GM21825 (cell line): Measurements from ENCODE around the gene KRTAP1-1.
"Not testable (repeated sequence)": the region's sequence is repeated elsewhere in the genome, so short reads cannot be mapped to it uniquely, and the experiment has no call there.

Source experiments
- ATAC-seq: cut with Tn5 transposase; IDR thresholded peaks from one replicate; pipeline ENCODE4 v1.9.1; 2021; ENCODE audit warnings: mild to moderate bottlenecking, moderate library complexity; ENCODE audit not compliant: unreplicated experiment

Gene KRTAP1-1

DNA sequence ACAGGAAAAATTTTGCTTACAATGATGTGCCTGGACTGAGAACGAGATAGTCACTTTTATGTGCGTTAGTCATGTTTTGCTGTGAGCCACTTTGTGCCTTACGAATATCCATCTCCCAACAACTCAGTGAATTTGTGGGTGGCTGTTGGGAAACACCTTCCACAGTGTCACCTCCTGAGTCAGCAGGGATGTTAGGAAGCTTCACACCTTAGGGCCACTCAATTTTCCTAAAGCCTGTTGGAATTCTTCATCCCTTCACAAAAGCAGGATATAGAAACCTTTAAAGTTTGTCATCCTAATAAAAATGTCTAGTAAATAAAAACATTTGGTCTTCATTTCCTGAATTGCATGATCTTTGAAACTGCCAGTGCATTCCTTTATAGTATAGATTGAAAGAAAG is 28.1 kb downstream of the KRTAP1-1 start:
- ATAC-seq: no peak

GRCh38 chr17:41012326-41013120 is 28.7 kb downstream of the KRTAP1-1 start:
- ATAC-seq: no peak

DNA sequence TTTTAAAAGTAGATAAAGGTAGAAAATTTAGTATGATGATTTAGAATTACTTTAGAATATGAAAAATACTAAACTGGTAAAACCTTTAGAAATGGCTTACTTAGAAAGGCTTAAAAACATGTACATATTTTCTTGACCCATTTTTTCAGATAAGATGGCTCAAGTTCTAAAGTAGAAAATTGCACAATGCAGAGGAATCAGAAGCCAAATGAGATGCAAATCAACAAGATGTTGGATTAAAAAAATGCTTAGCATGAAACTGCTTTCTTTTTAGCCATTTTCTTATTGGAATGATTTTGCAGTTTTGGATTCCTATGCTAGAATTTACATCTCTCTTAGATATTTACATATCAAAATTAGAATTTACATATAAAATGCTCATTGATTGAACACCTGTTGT is 30.8 kb downstream of the KRTAP1-1 start:
- no peak for ATAC-seq

- no peak for ATAC-seq
Measured at GRCh38 chr17:41009936-41010335, 31.3 kb downstream of the KRTAP1-1 start.

DNA sequence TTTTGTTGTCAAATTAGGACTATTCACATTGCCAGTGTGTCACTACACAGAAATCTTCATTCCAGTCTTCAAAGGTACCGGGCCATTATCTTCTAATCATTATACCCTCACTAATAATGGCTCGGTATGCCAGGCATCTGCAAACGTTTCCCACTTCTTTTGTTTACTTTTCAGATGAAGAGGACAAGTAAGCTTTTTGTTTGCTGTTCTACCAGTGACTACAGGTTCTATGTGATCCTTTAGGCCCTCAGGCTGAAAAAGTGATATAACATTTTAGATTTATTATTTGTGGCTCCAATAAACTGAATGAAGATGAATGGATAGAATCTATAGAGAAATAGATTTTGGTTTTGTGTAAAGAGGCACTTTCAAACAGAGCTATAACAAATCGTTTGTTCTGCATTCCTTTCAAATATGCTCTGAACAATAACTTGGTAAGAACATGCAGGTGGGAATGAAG is 31.9 kb downstream of the KRTAP1-1 start:
- ATAC-seq: no peak

- ATAC-seq: no peak
Measured at GRCh38 chr17:41008811-41009210, 32.4 kb downstream of the KRTAP1-1 start, which contains the start of gene KRTAP3-1. TSS of gene KRTAP3-1 (minus strand) at chr17:41009128. CDS start at chr17:41009074, 54 bp downstream.

DNA sequence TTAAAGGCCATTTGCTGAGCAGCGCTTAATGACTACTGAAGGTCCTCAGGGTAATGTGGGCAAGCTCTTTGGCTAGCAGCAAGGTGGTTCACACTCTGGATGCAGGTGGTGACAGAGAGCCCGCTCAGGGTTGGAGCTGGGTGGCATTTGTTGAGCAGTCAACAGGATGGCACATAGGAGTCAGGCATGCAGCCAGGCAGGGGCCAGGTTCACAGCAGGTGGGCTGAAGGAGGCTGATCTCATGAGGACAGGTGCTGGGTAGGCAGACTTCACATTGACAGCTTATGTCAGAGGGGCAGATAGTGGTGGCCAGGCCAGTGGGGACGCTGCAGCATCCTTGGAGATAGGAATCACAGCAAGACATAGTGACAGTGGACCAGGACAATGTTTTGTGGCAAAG is 36.9 kb downstream of the KRTAP1-1 start:
- ATAC-seq: no peak

GRCh38 chr17:41003926-41004325 is 37.3 kb downstream of the KRTAP1-1 start:
- ATAC-seq: no peak

- ATAC-seq: no peak
Measured at GRCh38 chr17:41002814-41003213, 38.4 kb downstream of the KRTAP1-1 start.

GRCh38 chr17:41001795-41002194 is 39.5 kb downstream of the KRTAP1-1 start:
- no peak for ATAC-seq

- not testable (repeated sequence) for ATAC-seq
Measured at GRCh38 chr17:40999563-40999962, 41.7 kb downstream of the KRTAP1-1 start, which contains the start of gene KRTAP3-2. TSS of gene KRTAP3-2 (minus strand) at chr17:40999906. CDS start at chr17:40999853, 53 bp downstream.

- ATAC-seq: no peak
Measured at GRCh38 chr17:40997361-40997760, 43.9 kb downstream of the KRTAP1-1 start.

DNA sequence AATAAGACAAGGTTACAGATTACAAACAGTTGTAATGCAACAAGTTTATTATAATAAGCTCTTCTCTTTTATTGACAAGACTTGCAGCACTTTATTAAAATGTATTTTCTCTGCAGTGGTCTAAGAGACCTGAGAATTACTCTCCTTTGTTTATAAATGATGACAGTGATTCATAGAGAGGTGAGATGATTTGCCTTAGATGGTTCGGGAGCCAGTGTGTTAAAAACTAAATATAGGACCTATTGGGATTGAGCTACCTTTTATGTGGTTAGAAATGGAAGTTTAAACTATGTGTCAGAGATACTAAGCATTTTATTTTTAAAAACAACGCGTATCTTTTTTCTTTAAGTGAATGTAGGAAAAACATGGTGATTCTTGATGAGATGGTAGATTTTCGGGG is 44.4 kb downstream of the KRTAP1-1 start:
- no peak for ATAC-seq

- no peak for ATAC-seq
Measured at GRCh38 chr17:40995116-40995515, 46.1 kb downstream of the KRTAP1-1 start.

GRCh38 chr17:40993839-40994238 is 47.4 kb downstream of the KRTAP1-1 start, which contains the start of gene KRTAP3-3:
TSS of gene KRTAP3-3 (minus strand) at chr17:40994164. CDS start at chr17:40994097, 67 bp downstream.
- ATAC-seq: no peak

- no peak for ATAC-seq
Measured at GRCh38 chr17:40993084-40993483, 48.2 kb downstream of the KRTAP1-1 start.

DNA sequence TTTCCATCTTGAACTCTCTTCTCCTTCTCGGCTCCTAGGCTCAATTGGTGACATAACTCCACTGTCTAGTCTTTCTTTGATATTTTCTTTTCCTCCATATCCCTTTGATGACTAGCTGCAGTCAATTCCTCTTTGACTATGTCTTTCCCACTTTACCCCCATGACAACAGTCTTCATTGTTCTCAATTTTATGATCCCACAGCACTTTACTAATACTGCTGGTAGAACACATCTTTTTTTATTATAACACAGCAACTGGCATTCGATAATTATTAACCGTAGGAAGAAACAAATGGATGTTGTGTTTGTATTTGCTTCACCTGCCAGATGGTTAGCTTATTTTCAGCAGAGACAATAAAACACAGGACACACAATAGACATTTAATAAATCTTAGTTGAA is 48.6 kb downstream of the KRTAP1-1 start:
- ATAC-seq: no peak
